HG03108 (cell line): ENCODE results near the gene GHR.
A peak's percentile ranks its signal among the peaks of the same experiment; 100 is the strongest.

Source experiments
- ATAC-seq: cut with Tn5 transposase; IDR thresholded peaks from one replicate; pipeline ENCODE4 v1.9.1; 2021; ENCODE audit warnings: moderate library complexity; ENCODE audit not compliant: unreplicated experiment

GHR gene

GRCh38 chr5:42461507-42461906, 38.3 kb downstream of the GHR start:
- no peak for ATAC-seq

GRCh38 chr5:42462083-42462482, 38.8 kb downstream of the GHR start:
- ATAC-seq: no peak

GRCh38 chr5:42467572-42467971, 44.3 kb downstream of the GHR start:
- ATAC-seq: no peak

GRCh38 chr5:42467981-42468524, 44.8 kb downstream of the GHR start:
- no peak for ATAC-seq

GRCh38 chr5:42483472-42484154, 60.4 kb downstream of the GHR start:
- peak; percentile 70 for ATAC-seq

- no peak for ATAC-seq
These were observed 63.8 kb downstream of the GHR start for GRCh38 chr5:42487077-42487476.

- ATAC-seq: no peak
These were observed 64.6 kb downstream of the GHR start for GRCh38 chr5:42487821-42488220.

- ATAC-seq: no peak
These were observed 67.6 kb downstream of the GHR start for GRCh38 chr5:42490831-42491230.

- no peak for ATAC-seq
These were observed 68.5 kb downstream of the GHR start for GRCh38 chr5:42491699-42492098.

GRCh38 chr5:42492974-42493373, 69.7 kb downstream of the GHR start:
- no peak for ATAC-seq

GRCh38 chr5:42494414-42494813, 71.2 kb downstream of the GHR start:
- no peak for ATAC-seq

GRCh38 chr5:42495914-42496313, 72.7 kb downstream of the GHR start:
- no peak for ATAC-seq

- no peak for ATAC-seq
These were observed 73.3 kb downstream of the GHR start for GRCh38 chr5:42496397-42497156.

- no peak for ATAC-seq
These were observed 74.8 kb downstream of the GHR start for GRCh38 chr5:42498000-42498399.

- ATAC-seq: no peak
These were observed 75.8 kb downstream of the GHR start for GRCh38 chr5:42499016-42499415.

- no peak for ATAC-seq
These were observed 76.9 kb downstream of the GHR start for GRCh38 chr5:42500003-42500599.

- ATAC-seq: no peak
These were observed 79.6 kb downstream of the GHR start for GRCh38 chr5:42502613-42503470.

GRCh38 chr5:42506662-42507061, 83.4 kb downstream of the GHR start:
- ATAC-seq: no peak

- ATAC-seq: no peak
These were observed 84.3 kb downstream of the GHR start for GRCh38 chr5:42507451-42508097.

- no peak for ATAC-seq
These were observed 90.0 kb downstream of the GHR start for GRCh38 chr5:42513246-42513645.
